IMR-90 (cell line): ENCODE results near the gene GRIN1. TPM values are rescaled to one million over a fixed set of nuclear protein-coding genes. Genes with fewer than 3 reads are reported as not detected.
"Not testable (repeated sequence)": the region's sequence is repeated elsewhere in the genome, so short reads cannot be mapped to it uniquely, and the experiment has no call there.

Experiments
- ATAC-seq: fragments of 200-7000 bp; cut with Tn5 transposase; 2 replicates; pipeline ENCODE4 v1.9.1; 2020; ENCODE audit warnings: low read depth, mild to moderate bottlenecking, moderate library complexity
- BruUV-seq: library from RNA; stranded (reverse); fragments of 400-500 nt; replicated peaks from 2 replicates; lab custom pipeline; 2021; lab: Mats Ljungman, UMichigan
- CTCF ChIA-PET: fragments of 300-600 bp; formaldehyde crosslinking; extraction: SDS; loops from one replicate; lab custom pipeline; 2021; ENCODE audit warnings: antibody characterized with exemption; lab: Yijun Ruan, JAX
- POLR2A ChIA-PET: fragments of 300-600 bp; sonication (Branson Sonifier 250); formaldehyde crosslinking; loops from one replicate; lab custom pipeline; 2022; ENCODE audit warnings: antibody characterized with exemption; ENCODE audit not compliant: unreplicated experiment; lab: Charles Lee
- DNase-seq: peaks from one replicate; pipeline ENCODE4 v3.0.0; 2013
- H2AFZ ChIP-seq: replicated peaks from 2 replicates; pipeline ENCODE3; 2013; ENCODE audit warnings: low read length, mild to moderate bottlenecking; ENCODE audit not compliant: poor library complexity
- H2AK5ac ChIP-seq: 2 replicates; pipeline ENCODE4 v1.6.1; 2013; ENCODE audit warnings: low read depth, low read length, inconsistent platforms
- H2AK9ac ChIP-seq: replicated peaks from 2 replicates; pipeline ENCODE3; 2013; ENCODE audit warnings: mild to moderate bottlenecking, low read depth, low read length, moderate library complexity; ENCODE audit not compliant: poor library complexity
- H2BK120ac ChIP-seq: 2 replicates; pipeline ENCODE4 v1.6.1; 2013; ENCODE audit warnings: low read depth, low read length, inconsistent platforms
- H2BK15ac ChIP-seq: 3 replicates; pipeline ENCODE4 v1.6.1; 2013; ENCODE audit warnings: low read depth, low read length, inconsistent platforms
- H2BK20ac ChIP-seq: 2 replicates; pipeline ENCODE4 v1.6.1; 2013; ENCODE audit warnings: low read depth, mild to moderate bottlenecking, inconsistent platforms, low read length, moderate library complexity
- H2BK5ac ChIP-seq: 2 replicates; pipeline ENCODE4 v1.6.1; 2013; ENCODE audit warnings: mild to moderate bottlenecking, low read depth, low read length, inconsistent platforms; ENCODE audit not compliant: poor library complexity, severe bottlenecking
- H3K14ac ChIP-seq: replicated peaks from 2 replicates; pipeline ENCODE4 v1.6.1; 2013; ENCODE audit warnings: low read depth, low read length, inconsistent platforms
- H3K18ac ChIP-seq: 2 replicates; pipeline ENCODE4 v1.6.1; 2013; ENCODE audit warnings: low read depth, low read length, control low read depth
- H3K23ac ChIP-seq: 2 replicates; pipeline ENCODE4 v1.6.1; 2013; ENCODE audit warnings: low read depth, low read length, inconsistent platforms
- H3K27ac ChIP-seq: 2 replicates; pipeline ENCODE4 v1.5.1; 2013; ENCODE audit warnings: mild to moderate bottlenecking, control low read depth, low read length; ENCODE audit not compliant: insufficient read depth
- H3K27me3 ChIP-seq: 2 replicates; pipeline ENCODE4 v1.6.1; 2013; ENCODE audit warnings: low read length; ENCODE audit not compliant: control insufficient read depth, insufficient read depth
- H3K36me3 ChIP-seq: 2 replicates; pipeline ENCODE4 v1.6.1; 2013; ENCODE audit warnings: low read length, mixed read lengths; ENCODE audit not compliant: control insufficient read depth, insufficient read depth
- H3K4ac ChIP-seq: 2 replicates; pipeline ENCODE4 v1.6.1; 2013; ENCODE audit warnings: low read depth, low read length, inconsistent platforms
- H3K4me1 ChIP-seq: 2 replicates; pipeline ENCODE4 v1.6.1; 2013; ENCODE audit warnings: low read length, mixed read lengths; ENCODE audit not compliant: control insufficient read depth, insufficient read depth
- H3K4me2 ChIP-seq: 2 replicates; pipeline ENCODE4 v1.6.1; 2013; ENCODE audit warnings: low read depth, mild to moderate bottlenecking, control low read depth, low read length, moderate library complexity
- H3K4me3 ChIP-seq: 2 replicates; pipeline ENCODE4 v1.5.1; 2013; ENCODE audit warnings: low read depth, mild to moderate bottlenecking, control low read depth, low read length, moderate library complexity; ENCODE audit not compliant: insufficient read depth
- H3K56ac ChIP-seq: 2 replicates; pipeline ENCODE4 v1.6.1; 2013; ENCODE audit warnings: low read length, inconsistent platforms; ENCODE audit not compliant: insufficient read depth; ENCODE audit errors: extremely low read depth
- H3K79me1 ChIP-seq, 2 experiments: 2 replicates each; pipeline ENCODE4 v1.6.1; 2013; ENCODE audit warnings: low read length in 2 of 2, inconsistent platforms in 1 of 2, low read depth in 1 of 2
- H3K9ac ChIP-seq: 2 replicates; pipeline ENCODE4 v1.6.1; 2013; ENCODE audit warnings: low read depth, low read length, control low read depth
- H3K9me1 ChIP-seq: 2 replicates; pipeline ENCODE4 v1.6.1; 2013; ENCODE audit warnings: low read length, inconsistent platforms; ENCODE audit not compliant: insufficient read depth
- H3K9me3 ChIP-seq: 2 replicates; pipeline ENCODE4 v1.6.1; 2013; ENCODE audit warnings: low read length; ENCODE audit not compliant: control insufficient read depth, insufficient read depth
- H4K20me1 ChIP-seq: 2 replicates; pipeline ENCODE4 v1.6.1; 2013; ENCODE audit warnings: low read length, inconsistent platforms; ENCODE audit not compliant: insufficient read depth
- H4K5ac ChIP-seq: 2 replicates; pipeline ENCODE4 v1.6.1; 2013; ENCODE audit warnings: mild to moderate bottlenecking, low read depth, low read length, control low read depth
- H4K8ac ChIP-seq, 2 experiments: 2 replicates each; pipeline ENCODE4 v1.6.1; 2013; ENCODE audit warnings: low read depth in 2 of 2, low read length in 2 of 2, control low read depth in 1 of 2, inconsistent platforms in 1 of 2
- H4K91ac ChIP-seq: 2 replicates; pipeline ENCODE4 v1.6.1; 2013; ENCODE audit warnings: low read depth, low read length, inconsistent platforms; ENCODE audit not compliant: insufficient read depth
- WGBS, 2 experiments: methylation state at CpG; one replicate each; pipeline versions ENCODE4 v1.1.5 to v1.1.7; 2013; ENCODE audit warnings: missing lambda C conversion rate in 2 of 2; ENCODE audit not compliant: insufficient read length in 1 of 2; ENCODE audit errors: extremely low coverage in 2 of 2; 5-methylcytosine and 5-hydroxymethylcytosine counted together
- dilution Hi-C: fragments of 300-500 bp; cut with HindIII; formaldehyde crosslinking; loops from one replicate; pipeline ENCODE4 v1.14.3; 2018; ENCODE audit warnings: low sequenced_read_pairs; ENCODE audit not compliant: unreplicated experiment
- in situ Hi-C: fragments of 300-500 bp; cut with MboI; formaldehyde crosslinking; loops from 3 replicates; pipeline ENCODE4 v1.14.3; 2019; ENCODE audit warnings: low sequenced_read_pairs, inconsistent platforms, mixed read lengths
- intact Hi-C: fragments of 100-400 bp; cut with micrococcal nuclease; formaldehyde crosslinking; loops from 2 replicates; pipeline ENCODE4 v1.10.0; 2022
- polyA plus RNA-seq, 3 experiments: library from polyadenylated mRNA; depleted of rRNA; stranded (reverse); fragments of >200 nt; gene quantifications; 2 replicates each; pipeline ENCODE4 v1.2.3, GENCODE V29; 2012; ENCODE audit warnings: low replicate concordance in 1 of 3
- total RNA-seq: library from RNA; depleted of rRNA; stranded (reverse); fragments of >200 nt; gene quantifications from 2 replicates; pipeline ENCODE4 v1.2.3, GENCODE V29; 2012

GRIN1 gene
- total and polyA plus RNA-seq, 2 of the 4 experiments (the other 2 are of a cell fraction), result 0.09 TPM; not detected in 1

GRCh38 chr9:137123952-137124462, 14.9 kb upstream of the GRIN1 start:
- H2AFZ ChIP-seq, H3K4me2 ChIP-seq, DNase-seq, H2BK5ac ChIP-seq, dilution Hi-C loops, H4K91ac ChIP-seq, H3K27me3 ChIP-seq, intact Hi-C loops, H3K27ac ChIP-seq, H3K14ac ChIP-seq, H3K9ac ChIP-seq, H3K4ac ChIP-seq, H3K56ac ChIP-seq, H3K23ac ChIP-seq, H4K5ac ChIP-seq, H3K4me3 ChIP-seq, H4K8ac ChIP-seq, CTCF ChIA-PET, H3K36me3 ChIP-seq, H2AK5ac ChIP-seq, H2BK20ac ChIP-seq, H3K18ac ChIP-seq, H2BK120ac ChIP-seq, H3K9me3 ChIP-seq, H2BK15ac ChIP-seq, ATAC-seq, H2AK9ac ChIP-seq, H4K20me1 ChIP-seq, BruUV-seq: not testable (repeated sequence)
- in situ Hi-C loops, result loop anchor here (5.0 kb wide), 1 partner anchor 103 kb away; the partner anchor contains the start of genes CYSRT1 and RNF224
- Histone ChIP-seq H3K4me1 (peaks cover 14% of the 10 kb centered on the region; the same call in 1 of the 2 replicates), H3K9me1 (peaks cover 16% of the 10 kb centered on the region), H3K79me1 (peaks cover 13 to 35% of the 10 kb centered on the region in 2 experiments)
- no CpG with 5 or more reads among the region's 5 CpGs for WGBS, 2 experiments
- POLR2A ChIA-PET, result interaction anchor here (0.9 kb wide), 1 partner anchor 117 kb away, joined by 4 read pairs; the partner anchor contains the start of gene TUBB4B
